HG03342 (cell line): ENCODE results near the gene NUAK1.

ENCODE experiments used
- ATAC-seq: cut with Tn5 transposase; IDR thresholded peaks from one replicate; pipeline ENCODE4 v1.9.1; 2021; ENCODE audit warnings: mild to moderate bottlenecking, moderate library complexity; ENCODE audit not compliant: unreplicated experiment

NUAK1 gene

DNA sequence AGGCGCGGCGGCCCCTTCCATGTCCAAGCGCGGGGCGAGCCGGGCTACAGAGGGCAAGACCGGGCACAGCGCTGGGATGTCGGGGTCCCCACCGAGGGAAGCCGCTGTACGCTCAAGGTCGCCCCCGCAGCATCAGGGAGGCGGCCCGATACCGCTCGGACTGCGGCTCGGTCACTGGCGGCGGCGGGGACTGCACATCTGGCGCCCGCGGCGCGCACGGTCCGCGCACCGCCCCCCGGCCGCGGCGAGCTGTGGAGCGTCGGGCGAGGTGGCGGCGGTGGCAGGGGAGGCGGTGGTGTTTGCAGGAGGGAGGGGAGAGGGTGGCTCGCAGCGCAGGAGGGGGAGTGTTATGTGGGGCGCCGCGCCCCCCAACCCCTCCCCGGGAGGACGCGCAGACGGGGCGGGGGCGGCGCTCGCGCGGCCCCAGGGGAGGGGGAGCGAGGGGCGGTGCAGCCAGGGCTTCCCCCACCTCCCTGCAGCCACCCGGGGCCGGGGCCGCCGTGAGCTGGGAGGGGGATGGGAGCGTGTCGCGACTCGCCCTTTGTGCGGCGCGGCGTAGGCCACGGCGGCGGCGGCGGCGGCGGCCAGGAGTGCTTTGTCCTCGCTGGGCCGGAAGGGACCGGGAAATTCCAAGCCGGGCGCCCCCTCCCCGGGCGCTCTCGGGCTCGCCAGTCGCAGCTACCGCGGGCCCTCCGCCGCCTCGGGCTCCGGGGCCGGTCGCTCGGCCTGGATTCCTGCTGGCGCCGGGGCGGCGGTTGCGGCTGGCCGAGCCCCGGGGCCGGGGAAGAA lies at the start of gene NUAK1:
Gene NUAK1, minus strand, starts transcription at position 322 of the 789 bp plus-strand sequence. Its CDS starts 301 bp downstream, at position 21.
- no peak for ATAC-seq

- no peak for ATAC-seq
Observed at GRCh38 chr12:106188256-106188655, 49.5 kb upstream of the NUAK1 start.

DNA sequence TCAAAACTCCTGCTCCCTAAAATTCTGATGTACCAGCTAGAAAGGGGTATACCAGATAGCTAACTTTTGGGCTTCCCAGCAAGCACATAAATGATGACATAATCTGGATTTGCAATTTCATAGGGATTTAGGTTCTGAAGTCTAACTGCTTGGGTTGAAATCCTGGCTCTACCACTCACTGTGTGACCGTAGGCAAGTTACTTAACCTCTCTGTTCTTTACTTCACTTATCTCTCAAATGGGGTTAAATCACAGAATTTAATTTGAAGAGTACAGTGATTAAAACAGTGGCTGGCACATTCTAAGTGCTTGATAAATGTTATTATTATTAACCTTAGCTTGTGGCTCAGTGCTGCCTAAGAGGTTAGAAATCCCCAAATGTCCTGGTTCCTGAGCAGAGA lies 49.1 kb upstream of the NUAK1 start:
- ATAC-seq: no peak

- no peak for ATAC-seq
Observed at GRCh38 chr12:106187155-106187789, 48.5 kb upstream of the NUAK1 start.

GRCh38 chr12:106183735-106184134 lies 45.0 kb upstream of the NUAK1 start:
- ATAC-seq: no peak

GRCh38 chr12:106181401-106182114 lies 42.8 kb upstream of the NUAK1 start:
- no peak for ATAC-seq

DNA sequence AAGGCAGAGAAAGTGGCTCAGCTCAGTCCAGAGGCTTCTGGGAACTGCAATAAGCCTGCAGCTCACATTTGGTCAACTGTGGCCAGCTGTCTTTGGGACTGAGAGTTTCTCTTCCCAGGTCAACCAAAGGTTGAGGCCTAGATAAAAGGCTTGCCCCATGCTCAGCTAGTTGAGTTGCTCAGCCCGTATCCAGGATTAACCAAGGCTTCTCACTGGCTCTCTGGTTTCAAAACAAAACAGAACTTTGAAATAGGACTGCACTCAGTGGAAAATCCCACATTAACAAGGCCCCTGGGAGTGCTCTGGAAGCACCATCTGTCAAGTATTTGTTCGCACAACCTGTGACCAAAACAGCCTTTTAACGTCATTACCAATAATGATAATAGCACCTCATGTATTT lies 40.3 kb upstream of the NUAK1 start:
- ATAC-seq: no peak

- no peak for ATAC-seq
Observed at GRCh38 chr12:106178562-106178961, 39.8 kb upstream of the NUAK1 start.

- ATAC-seq: no peak
Observed at GRCh38 chr12:106176560-106176959, 37.8 kb upstream of the NUAK1 start.

- no peak for ATAC-seq
Observed at GRCh38 chr12:106174876-106175275, 36.1 kb upstream of the NUAK1 start.

- ATAC-seq: no peak
Observed at GRCh38 chr12:106173442-106173841, 34.7 kb upstream of the NUAK1 start.

- ATAC-seq: no peak
Observed at GRCh38 chr12:106171117-106171750, 32.5 kb upstream of the NUAK1 start.

GRCh38 chr12:106170285-106170684 lies 31.5 kb upstream of the NUAK1 start:
- ATAC-seq: no peak

- no peak for ATAC-seq
Observed at GRCh38 chr12:106163712-106164111, 25.0 kb upstream of the NUAK1 start.

GRCh38 chr12:106161491-106161890 lies 22.7 kb upstream of the NUAK1 start:
- ATAC-seq: no peak

GRCh38 chr12:106160915-106161314 lies 22.2 kb upstream of the NUAK1 start:
- no peak for ATAC-seq

DNA sequence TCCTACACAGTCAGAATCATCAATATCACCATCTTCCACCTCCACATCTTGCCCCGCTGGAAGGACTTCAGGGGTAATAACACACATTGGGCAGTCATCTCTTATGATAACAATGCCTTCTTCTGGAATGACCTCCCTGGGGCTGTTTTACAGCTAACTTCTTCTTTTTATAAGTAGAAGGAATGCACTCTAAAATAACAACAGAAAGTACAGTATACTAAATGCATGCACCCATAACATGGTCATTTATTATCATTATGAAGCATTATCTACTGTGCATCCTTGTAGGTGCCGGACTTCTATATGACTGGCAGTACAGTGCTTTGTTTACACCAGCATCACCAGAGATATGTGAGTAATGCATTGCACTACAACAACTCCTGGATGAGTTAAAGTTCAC lies 19.0 kb upstream of the NUAK1 start:
- no peak for ATAC-seq

- no peak for ATAC-seq
Observed at GRCh38 chr12:106154751-106155273, 16.1 kb upstream of the NUAK1 start.

DNA sequence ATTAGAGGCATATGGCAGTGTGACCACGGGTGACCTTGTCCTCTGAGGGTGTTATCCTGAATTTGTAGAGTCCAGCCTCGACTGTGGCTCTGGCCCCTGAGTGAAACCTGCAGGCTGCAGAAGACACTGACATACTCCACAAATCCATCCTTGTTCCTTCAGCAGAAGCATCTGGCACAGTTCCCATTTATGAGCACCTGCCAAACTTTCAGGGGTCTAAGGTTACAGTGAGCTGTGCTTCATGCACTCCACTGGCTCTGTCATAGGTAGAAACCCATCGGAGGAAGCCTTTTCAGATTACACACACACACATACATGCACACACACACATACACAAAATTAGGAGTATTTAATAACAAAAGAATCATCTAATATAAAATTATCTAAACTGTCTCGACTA lies 13.6 kb upstream of the NUAK1 start:
- no peak for ATAC-seq

DNA sequence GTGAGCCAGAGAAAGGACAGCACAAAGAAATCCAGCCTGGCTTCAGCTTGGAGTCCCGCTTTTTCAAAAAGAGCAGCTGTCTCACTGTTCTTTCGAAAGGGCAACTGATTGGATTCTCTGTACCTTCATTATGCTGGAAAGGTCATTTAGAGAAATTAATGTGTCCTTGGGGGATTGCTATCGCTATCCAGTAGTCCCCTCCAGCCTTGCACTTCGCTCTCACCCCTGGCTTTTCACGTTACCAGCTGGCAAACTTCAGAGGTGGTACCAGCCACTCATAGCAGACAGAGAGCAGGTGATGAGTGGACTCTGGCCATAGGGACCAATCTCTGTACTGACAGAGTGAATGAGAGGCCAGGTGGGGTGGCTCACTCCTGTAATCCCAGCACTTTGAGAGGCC lies 11.8 kb upstream of the NUAK1 start:
- no peak for ATAC-seq

GRCh38 chr12:106149096-106149784 lies 10.5 kb upstream of the NUAK1 start:
- no peak for ATAC-seq
